GM19025 (cell line): ENCODE data around the gene FOXE3.

ENCODE experiments used
- ATAC-seq: cut with Tn5 transposase; IDR thresholded peaks from one replicate; pipeline ENCODE4 v1.9.1; 2021; ENCODE audit warnings: mild to moderate bottlenecking, low read depth, moderate library complexity; ENCODE audit not compliant: unreplicated experiment

Gene FOXE3

GRCh38 chr1:47415728-47416318 is at the start of gene FOXE3:
TSS of gene FOXE3 (plus strand) at chr1:47416285. CDS start at chr1:47416316, 31 bp downstream.
- no peak for ATAC-seq

GRCh38 chr1:47367651-47368050 is 48.4 kb upstream of the FOXE3 start:
- no peak for ATAC-seq

- ATAC-seq = no peak
These were observed 45.0 kb upstream of the FOXE3 start for GRCh38 chr1:47371016-47371517.

GRCh38 chr1:47374501-47374900 is 41.6 kb upstream of the FOXE3 start:
- no peak for ATAC-seq

GRCh38 chr1:47378147-47378546 is 37.9 kb upstream of the FOXE3 start:
- no peak for ATAC-seq

GRCh38 chr1:47380699-47381098 is 35.4 kb upstream of the FOXE3 start:
- ATAC-seq = no peak

- ATAC-seq = no peak
These were observed 33.6 kb upstream of the FOXE3 start for GRCh38 chr1:47382399-47382983.

GRCh38 chr1:47384083-47384482 is 32.0 kb upstream of the FOXE3 start:
- no peak for ATAC-seq

GRCh38 chr1:47385020-47385419 is 31.1 kb upstream of the FOXE3 start:
- ATAC-seq = no peak

- ATAC-seq = no peak
These were observed 29.8 kb upstream of the FOXE3 start for GRCh38 chr1:47386268-47386667.

- no peak for ATAC-seq
These were observed 27.8 kb upstream of the FOXE3 start for GRCh38 chr1:47388030-47388890.

GRCh38 chr1:47388891-47389238 is 27.2 kb upstream of the FOXE3 start:
- ATAC-seq = peak; percentile 54

GRCh38 chr1:47389731-47390130 is 26.4 kb upstream of the FOXE3 start:
- ATAC-seq = no peak

GRCh38 chr1:47390843-47391242 is 25.2 kb upstream of the FOXE3 start:
- ATAC-seq = no peak

- no peak for ATAC-seq
These were observed 22.9 kb upstream of the FOXE3 start for GRCh38 chr1:47393141-47393540.

- ATAC-seq = no peak
These were observed 20.7 kb upstream of the FOXE3 start for GRCh38 chr1:47395433-47395832.

- no peak for ATAC-seq
These were observed 19.4 kb upstream of the FOXE3 start for GRCh38 chr1:47396671-47397196.

GRCh38 chr1:47399138-47399845 is 16.8 kb upstream of the FOXE3 start:
- no peak for ATAC-seq

GRCh38 chr1:47399846-47400155 is 16.3 kb upstream of the FOXE3 start:
- ATAC-seq = no peak

- no peak for ATAC-seq
These were observed 14.3 kb upstream of the FOXE3 start for GRCh38 chr1:47401761-47402160.

GRCh38 chr1:47402591-47402990 is 13.5 kb upstream of the FOXE3 start:
- ATAC-seq = no peak
